HG02759 (cell line): ENCODE results near the gene OR10H3.
"Not testable (repeated sequence)": the region's sequence is repeated elsewhere in the genome, so short reads cannot be mapped to it uniquely, and the experiment has no call there.

Experiments used
- ATAC-seq: cut with Tn5 transposase; IDR thresholded peaks from one replicate; pipeline ENCODE4 v1.9.1; 2021; ENCODE audit warnings: mild to moderate bottlenecking, moderate library complexity; ENCODE audit not compliant: unreplicated experiment

OR10H3 gene

GRCh38 chr19:15737722-15738121 is at the start of gene OR10H3:
TSS of gene OR10H3 (plus strand) at chr19:15737985. CDS start at chr19:15741393, 3,408 bp downstream.
- ATAC-seq = no peak

GRCh38 chr19:15696654-15697194 is 41.1 kb upstream of the OR10H3 start:
- no peak for ATAC-seq

- ATAC-seq = no peak
Measured at GRCh38 chr19:15701757-15702533, 35.8 kb upstream of the OR10H3 start.

- no peak for ATAC-seq
Measured at GRCh38 chr19:15702534-15702930, 35.3 kb upstream of the OR10H3 start.

- ATAC-seq = no peak
Measured at GRCh38 chr19:15714638-15715037, 23.1 kb upstream of the OR10H3 start.

- ATAC-seq = no peak
Measured at GRCh38 chr19:15715642-15716041, 22.1 kb upstream of the OR10H3 start.

GRCh38 chr19:15717809-15718208 is 20.0 kb upstream of the OR10H3 start:
- ATAC-seq = no peak

- ATAC-seq = no peak
Measured at GRCh38 chr19:15721268-15721667, 16.5 kb upstream of the OR10H3 start.

- ATAC-seq = no peak
Measured at GRCh38 chr19:15722956-15723355, 14.8 kb upstream of the OR10H3 start.

GRCh38 chr19:15727724-15728123 is 10.1 kb upstream of the OR10H3 start, which contains the start of gene OR10H2:
TSS of gene OR10H2 (plus strand) at chr19:15728024. CDS start at chr19:15728044, 20 bp downstream.
- no peak for ATAC-seq

GRCh38 chr19:15730538-15730937 is 7.2 kb upstream of the OR10H3 start:
- no peak for ATAC-seq

- ATAC-seq = no peak
Measured at GRCh38 chr19:15732388-15732787, 5.4 kb upstream of the OR10H3 start.

GRCh38 chr19:15733895-15734294 is 3.9 kb upstream of the OR10H3 start:
- no peak for ATAC-seq

GRCh38 chr19:15740785-15741184 is 3.0 kb downstream of the OR10H3 start:
- no peak for ATAC-seq

- no peak for ATAC-seq
Measured at GRCh38 chr19:15748239-15748638, 10.5 kb downstream of the OR10H3 start.

- no peak for ATAC-seq
Measured at GRCh38 chr19:15758379-15758778, 20.6 kb downstream of the OR10H3 start.

- ATAC-seq = no peak
Measured at GRCh38 chr19:15759962-15760565, 22.3 kb downstream of the OR10H3 start.

- ATAC-seq = no peak
Measured at GRCh38 chr19:15769586-15769985, 31.8 kb downstream of the OR10H3 start.

GRCh38 chr19:15774159-15774558 is 36.4 kb downstream of the OR10H3 start:
- ATAC-seq = not testable (repeated sequence)

- no peak for ATAC-seq
Measured at GRCh38 chr19:15775249-15775648, 37.5 kb downstream of the OR10H3 start.

- no peak for ATAC-seq
Measured at GRCh38 chr19:15776264-15776663, 38.5 kb downstream of the OR10H3 start.
